ENCODE measurements around the gene ACTN4.

DNA sequence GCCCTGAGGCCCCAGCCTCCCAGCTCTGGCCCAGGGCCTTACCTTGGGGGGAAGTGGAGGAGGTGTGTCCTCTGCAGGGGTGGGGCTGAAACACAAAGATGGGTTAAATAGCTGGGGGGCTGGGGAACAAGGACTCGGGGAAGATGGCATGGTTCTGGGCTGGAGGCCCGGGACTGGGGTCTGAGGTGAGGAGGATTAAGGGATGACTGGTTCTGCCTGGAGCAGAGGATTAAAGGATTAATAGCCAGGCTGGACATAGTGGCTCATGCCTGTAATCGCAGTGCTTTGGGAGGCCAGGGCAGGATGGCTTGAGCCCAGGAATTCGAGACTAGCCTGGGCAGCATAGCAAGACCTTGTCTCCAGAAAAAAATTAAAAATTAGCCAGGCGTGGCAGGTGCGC lies 41.3 kb upstream of the ACTN4 start:
- TF ChIP-seq EZH2 (IDR thresholded peaks at IDR 0.05), result no peak
- TF ChIP-seq, protein P1, sequence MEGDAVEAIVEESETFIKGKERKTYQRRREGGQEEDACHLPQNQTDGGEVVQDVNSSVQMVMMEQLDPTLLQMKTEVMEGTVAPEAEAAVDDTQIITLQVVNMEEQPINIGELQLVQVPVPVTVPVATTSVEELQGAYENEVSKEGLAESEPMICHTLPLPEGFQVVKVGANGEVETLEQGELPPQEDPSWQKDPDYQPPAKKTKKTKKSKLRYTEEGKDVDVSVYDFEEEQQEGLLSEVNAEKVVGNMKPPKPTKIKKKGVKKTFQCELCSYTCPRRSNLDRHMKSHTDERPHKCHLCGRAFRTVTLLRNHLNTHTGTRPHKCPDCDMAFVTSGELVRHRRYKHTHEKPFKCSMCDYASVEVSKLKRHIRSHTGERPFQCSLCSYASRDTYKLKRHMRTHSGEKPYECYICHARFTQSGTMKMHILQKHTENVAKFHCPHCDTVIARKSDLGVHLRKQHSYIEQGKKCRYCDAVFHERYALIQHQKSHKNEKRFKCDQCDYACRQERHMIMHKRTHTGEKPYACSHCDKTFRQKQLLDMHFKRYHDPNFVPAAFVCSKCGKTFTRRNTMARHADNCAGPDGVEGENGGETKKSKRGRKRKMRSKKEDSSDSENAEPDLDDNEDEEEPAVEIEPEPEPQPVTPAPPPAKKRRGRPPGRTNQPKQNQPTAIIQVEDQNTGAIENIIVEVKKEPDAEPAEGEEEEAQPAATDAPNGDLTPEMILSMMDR (IDR thresholded peaks at IDR 0.05), result no peak

All from neural progenitor cell (in vitro differentiated cells).